IMR-90 (cell line): ENCODE results near the gene ROBO1. TPM values are rescaled to one million over a fixed set of nuclear protein-coding genes. Genes with fewer than 3 reads are reported as not detected.

Experiments used
- ATAC-seq: fragments of 200-7000 bp; cut with Tn5 transposase; 2 replicates; pipeline ENCODE4 v1.9.1; 2020; ENCODE audit warnings: low read depth, mild to moderate bottlenecking, moderate library complexity
- BruUV-seq: library from RNA; stranded (reverse); fragments of 400-500 nt; replicated peaks from 2 replicates; lab custom pipeline; 2021; lab: Mats Ljungman, UMichigan
- CTCF ChIA-PET: fragments of 300-600 bp; formaldehyde crosslinking; extraction: SDS; loops from one replicate; lab custom pipeline; 2021; ENCODE audit warnings: antibody characterized with exemption; lab: Yijun Ruan, JAX
- POLR2A ChIA-PET: fragments of 300-600 bp; sonication (Branson Sonifier 250); formaldehyde crosslinking; loops from one replicate; lab custom pipeline; 2022; ENCODE audit warnings: antibody characterized with exemption; ENCODE audit not compliant: unreplicated experiment; lab: Charles Lee
- DNase-seq: peaks from one replicate; pipeline ENCODE4 v3.0.0; 2013
- H2AFZ ChIP-seq: replicated peaks from 2 replicates; pipeline ENCODE3; 2013; ENCODE audit warnings: low read length, mild to moderate bottlenecking; ENCODE audit not compliant: poor library complexity
- H2AK5ac ChIP-seq: 2 replicates; pipeline ENCODE4 v1.6.1; 2013; ENCODE audit warnings: low read depth, low read length, inconsistent platforms
- H2AK9ac ChIP-seq: replicated peaks from 2 replicates; pipeline ENCODE3; 2013; ENCODE audit warnings: mild to moderate bottlenecking, low read depth, low read length, moderate library complexity; ENCODE audit not compliant: poor library complexity
- H2BK120ac ChIP-seq: 2 replicates; pipeline ENCODE4 v1.6.1; 2013; ENCODE audit warnings: low read depth, low read length, inconsistent platforms
- H2BK15ac ChIP-seq: 3 replicates; pipeline ENCODE4 v1.6.1; 2013; ENCODE audit warnings: low read depth, low read length, inconsistent platforms
- H2BK20ac ChIP-seq: 2 replicates; pipeline ENCODE4 v1.6.1; 2013; ENCODE audit warnings: low read depth, mild to moderate bottlenecking, inconsistent platforms, low read length, moderate library complexity
- H2BK5ac ChIP-seq: 2 replicates; pipeline ENCODE4 v1.6.1; 2013; ENCODE audit warnings: mild to moderate bottlenecking, low read depth, low read length, inconsistent platforms; ENCODE audit not compliant: poor library complexity, severe bottlenecking
- H3K14ac ChIP-seq: replicated peaks from 2 replicates; pipeline ENCODE4 v1.6.1; 2013; ENCODE audit warnings: low read depth, low read length, inconsistent platforms
- H3K18ac ChIP-seq: 2 replicates; pipeline ENCODE4 v1.6.1; 2013; ENCODE audit warnings: low read depth, low read length, control low read depth
- H3K23ac ChIP-seq: 2 replicates; pipeline ENCODE4 v1.6.1; 2013; ENCODE audit warnings: low read depth, low read length, inconsistent platforms
- H3K27ac ChIP-seq: 2 replicates; pipeline ENCODE4 v1.5.1; 2013; ENCODE audit warnings: mild to moderate bottlenecking, control low read depth, low read length; ENCODE audit not compliant: insufficient read depth
- H3K27me3 ChIP-seq: 2 replicates; pipeline ENCODE4 v1.6.1; 2013; ENCODE audit warnings: low read length; ENCODE audit not compliant: control insufficient read depth, insufficient read depth
- H3K36me3 ChIP-seq: 2 replicates; pipeline ENCODE4 v1.6.1; 2013; ENCODE audit warnings: low read length, mixed read lengths; ENCODE audit not compliant: control insufficient read depth, insufficient read depth
- H3K4ac ChIP-seq: 2 replicates; pipeline ENCODE4 v1.6.1; 2013; ENCODE audit warnings: low read depth, low read length, inconsistent platforms
- H3K4me1 ChIP-seq: 2 replicates; pipeline ENCODE4 v1.6.1; 2013; ENCODE audit warnings: low read length, mixed read lengths; ENCODE audit not compliant: control insufficient read depth, insufficient read depth
- H3K4me2 ChIP-seq: 2 replicates; pipeline ENCODE4 v1.6.1; 2013; ENCODE audit warnings: low read depth, mild to moderate bottlenecking, control low read depth, low read length, moderate library complexity
- H3K4me3 ChIP-seq: 2 replicates; pipeline ENCODE4 v1.5.1; 2013; ENCODE audit warnings: low read depth, mild to moderate bottlenecking, control low read depth, low read length, moderate library complexity; ENCODE audit not compliant: insufficient read depth
- H3K56ac ChIP-seq: 2 replicates; pipeline ENCODE4 v1.6.1; 2013; ENCODE audit warnings: low read length, inconsistent platforms; ENCODE audit not compliant: insufficient read depth; ENCODE audit errors: extremely low read depth
- H3K79me1 ChIP-seq, 2 experiments: 2 replicates each; pipeline ENCODE4 v1.6.1; 2013; ENCODE audit warnings: low read length in 2 of 2, inconsistent platforms in 1 of 2, low read depth in 1 of 2
- H3K9ac ChIP-seq: 2 replicates; pipeline ENCODE4 v1.6.1; 2013; ENCODE audit warnings: low read depth, low read length, control low read depth
- H3K9me1 ChIP-seq: 2 replicates; pipeline ENCODE4 v1.6.1; 2013; ENCODE audit warnings: low read length, inconsistent platforms; ENCODE audit not compliant: insufficient read depth
- H3K9me3 ChIP-seq: 2 replicates; pipeline ENCODE4 v1.6.1; 2013; ENCODE audit warnings: low read length; ENCODE audit not compliant: control insufficient read depth, insufficient read depth
- H4K20me1 ChIP-seq: 2 replicates; pipeline ENCODE4 v1.6.1; 2013; ENCODE audit warnings: low read length, inconsistent platforms; ENCODE audit not compliant: insufficient read depth
- H4K5ac ChIP-seq: 2 replicates; pipeline ENCODE4 v1.6.1; 2013; ENCODE audit warnings: mild to moderate bottlenecking, low read depth, low read length, control low read depth
- H4K8ac ChIP-seq, 2 experiments: 2 replicates each; pipeline ENCODE4 v1.6.1; 2013; ENCODE audit warnings: low read depth in 2 of 2, low read length in 2 of 2, control low read depth in 1 of 2, inconsistent platforms in 1 of 2
- H4K91ac ChIP-seq: 2 replicates; pipeline ENCODE4 v1.6.1; 2013; ENCODE audit warnings: low read depth, low read length, inconsistent platforms; ENCODE audit not compliant: insufficient read depth
- BHLHE40 ChIP-seq: fragments of 150-350 bp; IDR thresholded peaks from 2 replicates; pipeline ENCODE4 v1.6.1; 2016; ENCODE audit warnings: mild to moderate bottlenecking, low read depth, low read length
- CEBPB ChIP-seq: IDR thresholded peaks from 2 replicates; pipeline ENCODE4 v1.6.1; 2012; ENCODE audit warnings: low read depth, low read length, improper control_type of control experiment
- CHD1 ChIP-seq: IDR thresholded peaks from 2 replicates; pipeline ENCODE4 v1.6.1; 2012; ENCODE audit warnings: low read depth, low read length, improper control_type of control experiment
- FOS ChIP-seq: fragments of 150-350 bp; IDR thresholded peaks from 2 replicates; pipeline ENCODE4 v1.6.1; 2016; ENCODE audit warnings: low read depth, low read length
- MAFK ChIP-seq: IDR thresholded peaks from 2 replicates; pipeline ENCODE4 v1.6.1; 2012; ENCODE audit warnings: low read depth, low read length, improper control_type of control experiment
- MAZ ChIP-seq: IDR thresholded peaks from 2 replicates; pipeline ENCODE4 v1.6.1; 2012; ENCODE audit warnings: low read depth, mild to moderate bottlenecking, low read length, improper control_type of control experiment, moderate library complexity, borderline replicate concordance
- MXI1 ChIP-seq: IDR thresholded peaks from 2 replicates; pipeline ENCODE4 v1.6.1; 2012; ENCODE audit warnings: low read depth, mild to moderate bottlenecking, low read length, moderate library complexity, borderline replicate concordance
- NFE2L2 ChIP-seq: fragments of 150-350 bp; IDR thresholded peaks from 2 replicates; pipeline ENCODE4 v1.6.1; 2016; ENCODE audit warnings: low read depth, mild to moderate bottlenecking, low read length
- POLR2A ChIP-seq: IDR thresholded peaks from 2 replicates; pipeline ENCODE4 v1.6.1; 2012; ENCODE audit warnings: mild to moderate bottlenecking, low read depth, low read length
- RAD21 ChIP-seq: IDR thresholded peaks from 2 replicates; pipeline ENCODE4 v1.6.1; 2012; ENCODE audit warnings: low read length, improper control_type of control experiment
- RCOR1 ChIP-seq: IDR thresholded peaks from 2 replicates; pipeline ENCODE4 v1.6.1; 2012; ENCODE audit warnings: mild to moderate bottlenecking, low read length, improper control_type of control experiment; ENCODE audit not compliant: insufficient replicate concordance
- RFX5 ChIP-seq: IDR thresholded peaks from 2 replicates; pipeline ENCODE4 v1.8.0; 2012; ENCODE audit warnings: low read depth, mild to moderate bottlenecking, low read length, moderate library complexity
- SMC3 ChIP-seq: fragments of 150-350 bp; IDR thresholded peaks from 2 replicates; pipeline ENCODE4 v1.6.1; 2016; ENCODE audit warnings: low read depth, mild to moderate bottlenecking, antibody characterized with exemption, low read length, moderate library complexity
- WGBS, 2 experiments: methylation state at CpG; one replicate each; pipeline versions ENCODE4 v1.1.5 to v1.1.7; 2013; ENCODE audit warnings: missing lambda C conversion rate in 2 of 2; ENCODE audit not compliant: insufficient read length in 1 of 2; ENCODE audit errors: extremely low coverage in 2 of 2; 5-methylcytosine and 5-hydroxymethylcytosine counted together
- dilution Hi-C: fragments of 300-500 bp; cut with HindIII; formaldehyde crosslinking; loops from one replicate; pipeline ENCODE4 v1.14.3; 2018; ENCODE audit warnings: low sequenced_read_pairs; ENCODE audit not compliant: unreplicated experiment
- in situ Hi-C: fragments of 300-500 bp; cut with MboI; formaldehyde crosslinking; loops from 3 replicates; pipeline ENCODE4 v1.14.3; 2019; ENCODE audit warnings: low sequenced_read_pairs, inconsistent platforms, mixed read lengths
- intact Hi-C: fragments of 100-400 bp; cut with micrococcal nuclease; formaldehyde crosslinking; loops from 2 replicates; pipeline ENCODE4 v1.10.0; 2022
- polyA plus RNA-seq, 3 experiments: library from polyadenylated mRNA; depleted of rRNA; stranded (reverse); fragments of >200 nt; gene quantifications; 2 replicates each; pipeline ENCODE4 v1.2.3, GENCODE V29; 2012; ENCODE audit warnings: low replicate concordance in 1 of 3
- total RNA-seq: library from RNA; depleted of rRNA; stranded (reverse); fragments of >200 nt; gene quantifications from 2 replicates; pipeline ENCODE4 v1.2.3, GENCODE V29; 2012
- TF ChIP-seq, protein P1 (sequence below): fragments of 150-350 bp; IDR thresholded peaks from 2 replicates; pipeline ENCODE4 v1.6.1; 2017; ENCODE audit warnings: mild to moderate bottlenecking, antibody characterized with exemption, low read length, low read depth
- TF ChIP-seq, protein P2 (sequence below): fragments of 150-350 bp; IDR thresholded peaks from 2 replicates; pipeline ENCODE4 v1.6.1; 2016; ENCODE audit warnings: low read depth, mild to moderate bottlenecking, low read length, moderate library complexity, borderline replicate concordance
- TF ChIP-seq, protein P3 (sequence below): conservative IDR thresholded peaks from 2 replicates; pipeline ENCODE4 v1.5.1; 2012; ENCODE audit warnings: mild to moderate bottlenecking, low read depth, low read length, improper control_type of control experiment

Gene ROBO1
- total and polyA plus RNA-seq, 2 of the 4 experiments (the other 2 are of a cell fraction), result 24.1 to 53.9 TPM

DNA sequence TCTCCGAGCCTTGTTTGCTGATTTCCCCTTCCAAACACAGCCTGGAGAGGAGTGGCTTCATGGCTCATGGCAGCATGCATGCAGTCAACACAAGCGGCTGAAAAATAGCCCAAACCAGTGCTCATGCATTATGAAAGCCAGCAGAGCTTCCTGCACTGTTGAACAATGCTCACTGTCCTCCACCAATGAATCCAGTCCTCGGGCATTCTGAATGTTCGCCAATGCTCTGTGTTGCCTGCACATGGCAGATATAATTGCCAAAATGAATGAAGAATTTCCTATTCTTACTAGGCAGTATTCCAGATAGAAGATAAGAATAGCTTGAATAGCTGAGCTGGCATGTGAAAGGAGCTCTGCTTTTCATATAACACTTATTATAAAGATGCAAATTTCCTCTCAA, 252.7 kb downstream of the ROBO1 start:
- ATAC-seq (no peak), DNase-seq (no peak)
- no peak overlapping the region for H2BK15ac ChIP-seq
- no peak overlapping the region for H3K9ac ChIP-seq
- no peaks in the 10 kb centered on the region for H3K79me1 ChIP-seq
- no peak overlapping the region for H3K4me2 ChIP-seq
- BruUV-seq, result no TSS peak
- POLR2A ChIA-PET, result no interaction called here
- H3K9me1 ChIP-seq, result no peaks in the 10 kb centered on the region
- no peak overlapping the region for H4K5ac ChIP-seq
- no peaks in the 10 kb centered on the region for H3K4me1 ChIP-seq
- no peak overlapping the region for H3K14ac ChIP-seq
- no peak overlapping the region for H3K27ac ChIP-seq
- no peak overlapping the region for H2AK9ac ChIP-seq
- H3K27me3 ChIP-seq, result no peaks in the 10 kb centered on the region
- H4K20me1 ChIP-seq, result no peaks in the 10 kb centered on the region
- H3K18ac ChIP-seq, result no peak overlapping the region
- WGBS, 2 experiments, result no CpG with 5 or more reads among the region's 4 CpGs
- H2BK5ac ChIP-seq, result no peak overlapping the region
- H3K4ac ChIP-seq, result no peak overlapping the region
- H4K91ac ChIP-seq, result no peak overlapping the region
- CTCF ChIA-PET, result no interaction called here
- H3K9me3 ChIP-seq, result no peaks in the 10 kb centered on the region
- H4K8ac ChIP-seq, result no peak overlapping the region
- H3K56ac ChIP-seq, result no peak overlapping the region
- no peak overlapping the region for H3K23ac ChIP-seq
- H2AK5ac ChIP-seq, result no peak overlapping the region
- H2AFZ ChIP-seq, result no peak overlapping the region
- intact Hi-C loops (no loop called here), dilution Hi-C loops (no loop called here), in situ Hi-C loops (no loop called here)
- H2BK20ac ChIP-seq, result no peak overlapping the region
- H3K4me3 ChIP-seq, result no peak overlapping the region
- H2BK120ac ChIP-seq, result no peak overlapping the region
- TF ChIP-seq, protein P1, sequence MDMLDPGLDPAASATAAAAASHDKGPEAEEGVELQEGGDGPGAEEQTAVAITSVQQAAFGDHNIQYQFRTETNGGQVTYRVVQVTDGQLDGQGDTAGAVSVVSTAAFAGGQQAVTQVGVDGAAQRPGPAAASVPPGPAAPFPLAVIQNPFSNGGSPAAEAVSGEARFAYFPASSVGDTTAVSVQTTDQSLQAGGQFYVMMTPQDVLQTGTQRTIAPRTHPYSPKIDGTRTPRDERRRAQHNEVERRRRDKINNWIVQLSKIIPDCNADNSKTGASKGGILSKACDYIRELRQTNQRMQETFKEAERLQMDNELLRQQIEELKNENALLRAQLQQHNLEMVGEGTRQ, result no peak
- TF ChIP-seq, protein P2, sequence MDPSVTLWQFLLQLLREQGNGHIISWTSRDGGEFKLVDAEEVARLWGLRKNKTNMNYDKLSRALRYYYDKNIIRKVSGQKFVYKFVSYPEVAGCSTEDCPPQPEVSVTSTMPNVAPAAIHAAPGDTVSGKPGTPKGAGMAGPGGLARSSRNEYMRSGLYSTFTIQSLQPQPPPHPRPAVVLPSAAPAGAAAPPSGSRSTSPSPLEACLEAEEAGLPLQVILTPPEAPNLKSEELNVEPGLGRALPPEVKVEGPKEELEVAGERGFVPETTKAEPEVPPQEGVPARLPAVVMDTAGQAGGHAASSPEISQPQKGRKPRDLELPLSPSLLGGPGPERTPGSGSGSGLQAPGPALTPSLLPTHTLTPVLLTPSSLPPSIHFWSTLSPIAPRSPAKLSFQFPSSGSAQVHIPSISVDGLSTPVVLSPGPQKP, result no peak
- no peak for TF ChIP-seq POLR2A
- TF ChIP-seq MAZ, result no peak
- no peak for TF ChIP-seq MXI1
- TF ChIP-seq SMC3, result no peak
- no peak for TF ChIP-seq CEBPB
- TF ChIP-seq, protein P3, sequence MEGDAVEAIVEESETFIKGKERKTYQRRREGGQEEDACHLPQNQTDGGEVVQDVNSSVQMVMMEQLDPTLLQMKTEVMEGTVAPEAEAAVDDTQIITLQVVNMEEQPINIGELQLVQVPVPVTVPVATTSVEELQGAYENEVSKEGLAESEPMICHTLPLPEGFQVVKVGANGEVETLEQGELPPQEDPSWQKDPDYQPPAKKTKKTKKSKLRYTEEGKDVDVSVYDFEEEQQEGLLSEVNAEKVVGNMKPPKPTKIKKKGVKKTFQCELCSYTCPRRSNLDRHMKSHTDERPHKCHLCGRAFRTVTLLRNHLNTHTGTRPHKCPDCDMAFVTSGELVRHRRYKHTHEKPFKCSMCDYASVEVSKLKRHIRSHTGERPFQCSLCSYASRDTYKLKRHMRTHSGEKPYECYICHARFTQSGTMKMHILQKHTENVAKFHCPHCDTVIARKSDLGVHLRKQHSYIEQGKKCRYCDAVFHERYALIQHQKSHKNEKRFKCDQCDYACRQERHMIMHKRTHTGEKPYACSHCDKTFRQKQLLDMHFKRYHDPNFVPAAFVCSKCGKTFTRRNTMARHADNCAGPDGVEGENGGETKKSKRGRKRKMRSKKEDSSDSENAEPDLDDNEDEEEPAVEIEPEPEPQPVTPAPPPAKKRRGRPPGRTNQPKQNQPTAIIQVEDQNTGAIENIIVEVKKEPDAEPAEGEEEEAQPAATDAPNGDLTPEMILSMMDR, result no peak
- TF ChIP-seq CHD1, result no peak
- no peak for TF ChIP-seq RAD21
- TF ChIP-seq MAFK, result no peak
- no peak for TF ChIP-seq BHLHE40
- TF ChIP-seq RCOR1, result no peak
- TF ChIP-seq FOS, result no peak
- TF ChIP-seq RFX5, result no peak
- no peak for TF ChIP-seq NFE2L2
- H3K36me3 ChIP-seq, result no peaks in the 10 kb centered on the region
